Retina (tissue), 1 donor: ENCODE results near the gene DPH1.
"Not testable (repeated sequence)": the region's sequence is repeated elsewhere in the genome, so short reads cannot be mapped to it uniquely, and the experiment has no call there.

Experiments
- DNase-seq: peaks from one replicate; pipeline ENCODE4 v3.0.0-alpha.2; 2016

DPH1 gene

GRCh38 chr17:2029911-2030778 lies at the start of gene DPH1:
DPH1 (plus strand) TSS chr17:2030153; CDS start chr17:2030170, 17 bp downstream.
- peak; percentile 89 for DNase-seq

- no peak for DNase-seq
Measured at GRCh38 chr17:1980665-1981250, 49.2 kb upstream of the DPH1 start.

GRCh38 chr17:1982793-1983366 lies 47.1 kb upstream of the DPH1 start:
- DNase-seq, result not testable (repeated sequence)

GRCh38 chr17:1985093-1985492 lies 44.9 kb upstream of the DPH1 start:
- DNase-seq, result no peak

GRCh38 chr17:1985686-1986085 lies 44.3 kb upstream of the DPH1 start:
- DNase-seq, result no peak

- DNase-seq, result no peak
Measured at GRCh38 chr17:1986783-1987451, 43.0 kb upstream of the DPH1 start.

- DNase-seq, result no peak
Measured at GRCh38 chr17:1989135-1989534, 40.8 kb upstream of the DPH1 start.

- no peak for DNase-seq
Measured at GRCh38 chr17:1992541-1992940, 37.4 kb upstream of the DPH1 start.

- no peak for DNase-seq
Measured at GRCh38 chr17:1994707-1995106, 35.2 kb upstream of the DPH1 start.

- no peak for DNase-seq
Measured at GRCh38 chr17:1995321-1995892, 34.5 kb upstream of the DPH1 start.

- no peak for DNase-seq
Measured at GRCh38 chr17:1995907-1996799, 33.8 kb upstream of the DPH1 start.

- DNase-seq, result no peak
Measured at GRCh38 chr17:1996800-1997288, 33.1 kb upstream of the DPH1 start.

- peak; percentile 45 for DNase-seq
Measured at GRCh38 chr17:1997289-1997926, 32.5 kb upstream of the DPH1 start.

GRCh38 chr17:1997927-1998742 lies 31.8 kb upstream of the DPH1 start:
- peak; percentile 74 for DNase-seq

GRCh38 chr17:1999557-2000251 lies 30.2 kb upstream of the DPH1 start:
- peak; percentile 85 for DNase-seq

- no peak for DNase-seq
Measured at GRCh38 chr17:2002767-2003329, 27.1 kb upstream of the DPH1 start.

GRCh38 chr17:2003525-2003924 lies 26.4 kb upstream of the DPH1 start:
- DNase-seq, result no peak

GRCh38 chr17:2004435-2004952 lies 25.5 kb upstream of the DPH1 start:
- no peak for DNase-seq
